ENCODE results near the gene DGKK. TPM values are rescaled to one million over a fixed set of nuclear protein-coding genes. Genes with fewer than 3 reads are reported as not detected.

The DGKK gene
- total and polyA plus RNA-seq, 11 donors = not detected

GRCh38 chrX:50458483-50458882, 12.1 kb downstream of the DGKK start:
- Histone ChIP-seq H3K27ac (no peak overlapping the region), H3K27me3 (peaks cover 0 to 73% (median 0%) of the 10 kb centered on the region in 9 donors), H3K36me3 (no peaks in the 10 kb centered on the region), H3K4me1 (no peaks in the 10 kb centered on the region), H3K4me3 (no peak overlapping the region), H3K9me3 (no peaks in the 10 kb centered on the region)
- no peak for ATAC-seq
- intact Hi-C loops (cut with DNase I) = no loop called here
- WGBS, 4 donors = 70 to 88% (median 77%) methylated on average over 3 of the region's 3 CpGs
- TF ChIP-seq CTCF (IDR thresholded peaks at IDR 0.05) = no peak
- no peak for TF ChIP-seq POLR2A (IDR thresholded peaks at IDR 0.05)
- DNase-seq = no peak

- Histone ChIP-seq H3K36me3 (no peaks in the 10 kb centered on the region), H3K9me3 (no peaks in the 10 kb centered on the region), H3K27ac (no peak overlapping the region), H3K4me3 (no peak overlapping the region), H3K27me3 (peaks cover 0 to 74% (median 0%) of the 10 kb centered on the region in 9 donors), H3K4me1 (no peaks in the 10 kb centered on the region)
- TF ChIP-seq CTCF (IDR thresholded peaks at IDR 0.05) (no peak), POLR2A (IDR thresholded peaks at IDR 0.05) (no peak)
- DNase-seq = no peak
- no peak for ATAC-seq
- intact Hi-C loops (cut with DNase I) = no loop called here
- 65 to 79% (median 73%) methylated on average over 6 of the region's 6 CpGs for WGBS, 4 donors
Observed at GRCh38 chrX:50456712-50457484, 13.7 kb downstream of the DGKK start.

- Histone ChIP-seq H3K27ac (no peak overlapping the region), H3K4me3 (no peak overlapping the region), H3K36me3 (no peaks in the 10 kb centered on the region), H3K9me3 (no peaks in the 10 kb centered on the region), H3K27me3 (peaks cover 0 to 84% (median 0%) of the 10 kb centered on the region in 9 donors), H3K4me1 (no peaks in the 10 kb centered on the region)
- ATAC-seq (no peak), DNase-seq (no peak)
- intact Hi-C loops (cut with DNase I) = no loop called here
- TF ChIP-seq CTCF (IDR thresholded peaks at IDR 0.05) = no peak
- TF ChIP-seq POLR2A (IDR thresholded peaks at IDR 0.05) = no peak
Observed at GRCh38 chrX:50452782-50453181, 17.8 kb downstream of the DGKK start.

GRCh38 chrX:50450324-50450723, 20.3 kb downstream of the DGKK start:
- DNase-seq (no peak), ATAC-seq (no peak)
- 32 to 61% (median 40%) methylated on average over 1 of the region's 1 CpG for WGBS, 4 donors
- Histone ChIP-seq H3K36me3 (no peaks in the 10 kb centered on the region), H3K27me3 (peaks cover 0 to 77% (median 0%) of the 10 kb centered on the region in 9 donors), H3K27ac (no peak overlapping the region), H3K9me3 (no peaks in the 10 kb centered on the region), H3K4me3 (no peak overlapping the region), H3K4me1 (no peaks in the 10 kb centered on the region)
- intact Hi-C loops (cut with DNase I) = no loop called here
- TF ChIP-seq POLR2A (IDR thresholded peaks at IDR 0.05) = no peak
- no peak for TF ChIP-seq CTCF (IDR thresholded peaks at IDR 0.05)

Data from heart left ventricle (tissue), 16 donors.